Esophagus squamous epithelium (tissue), 5 donors: ENCODE results near the gene TMEM184A. TPM values are rescaled to one million over a fixed set of nuclear protein-coding genes. Genes with fewer than 3 reads are reported as not detected.

Experiments used
- DNase-seq: peaks from one replicate; lab custom pipeline; 2025; lab: John Stamatoyannopoulos, UW
- H3K27ac ChIP-seq, 4 donors: fragments of 200-600 bp; sonication (generic); one replicate each; pipeline ENCODE4 v1.5.1; 2016 to 2019; ENCODE audit warnings: mild to moderate bottlenecking in 1 of 4
- H3K27me3 ChIP-seq, 4 donors: fragments of 200-600 bp; sonication (generic); 1 replicate in 3 of 4; 2 replicates in 1 of 4; pipeline versions ENCODE4 v1.5.1 to v1.6.0; 2017 to 2021; ENCODE audit warnings: antibody characterized with exemption in 1 of 4
- H3K36me3 ChIP-seq, 3 donors: fragments of 200-600 bp; sonication (generic); one replicate each; pipeline ENCODE4 v1.5.1; 2016 to 2019
- H3K4me1 ChIP-seq, 3 donors: fragments of 200-600 bp; sonication (generic); one replicate each; pipeline ENCODE4 v1.5.1; 2017 to 2019
- H3K4me3 ChIP-seq, 4 donors: fragments of 200-600 bp; sonication (generic); 1 replicate in 3 of 4; 2 replicates in 1 of 4; pipeline ENCODE4 v1.5.1; 2016 to 2019; ENCODE audit warnings: mild to moderate bottlenecking in 2 of 4, moderate library complexity in 1 of 4
- H3K9me3 ChIP-seq, 3 donors: fragments of 200-600 bp; sonication (generic); one replicate each; pipeline ENCODE4 v1.5.1; 2016 to 2019
- POLR2A ChIP-seq, 4 donors: fragments of 450-650 bp; IDR thresholded peaks; one replicate each; pipeline ENCODE4 v1.6.1; 2017; ENCODE audit warnings: antibody characterized with exemption in 4 of 4, mild to moderate bottlenecking in 4 of 4, moderate library complexity in 3 of 4
- WGBS, 2 donors: methylation state at CpG; one replicate each; pipeline ENCODE4 v1.1.5; 2018; 5-methylcytosine and 5-hydroxymethylcytosine counted together
- intact Hi-C: fragments of 100-400 bp; cut with DNase I; formaldehyde crosslinking; loops from one replicate; pipeline ENCODE4 v1.15.0; 2022
- total RNA-seq, 4 donors: library from RNA; depleted of rRNA; stranded (reverse); fragments of >200 nt; gene quantifications; one replicate each; pipeline ENCODE4 v1.1.0, GENCODE V29; 2016
- TF ChIP-seq, protein P1 (sequence below), 6 experiments: fragments of 450-650 bp in 4 of 6; fragments of 200-600 bp in 2 of 6; sonication (generic) in 2 of 6; IDR thresholded peaks; one replicate each; pipeline ENCODE4 v1.5.1; 2016 to 2019; ENCODE audit warnings: antibody characterized with exemption in 6 of 6, mild to moderate bottlenecking in 4 of 6, moderate library complexity in 4 of 6
- donor health status: DM: yes; HTN: yes; CAD: no.

Gene TMEM184A
- total RNA-seq, 4 donors from 2014 or later: 56.7 to 204 (median 98.9) TPM

GRCh38 chr7:1579481-1580421, 23.7 kb upstream of the TMEM184A start:
- no peaks in the 10 kb centered on the region for H3K9me3 ChIP-seq
- no peak overlapping the region for H3K4me3 ChIP-seq
- H3K27ac ChIP-seq: no peak overlapping the region
- H3K4me1 ChIP-seq: peaks cover 0 to 16% (median 6%) of the 10 kb centered on the region in 3 donors
- no peak for TF ChIP-seq POLR2A (IDR thresholded peaks at IDR 0.05)
- TF ChIP-seq, protein P1, sequence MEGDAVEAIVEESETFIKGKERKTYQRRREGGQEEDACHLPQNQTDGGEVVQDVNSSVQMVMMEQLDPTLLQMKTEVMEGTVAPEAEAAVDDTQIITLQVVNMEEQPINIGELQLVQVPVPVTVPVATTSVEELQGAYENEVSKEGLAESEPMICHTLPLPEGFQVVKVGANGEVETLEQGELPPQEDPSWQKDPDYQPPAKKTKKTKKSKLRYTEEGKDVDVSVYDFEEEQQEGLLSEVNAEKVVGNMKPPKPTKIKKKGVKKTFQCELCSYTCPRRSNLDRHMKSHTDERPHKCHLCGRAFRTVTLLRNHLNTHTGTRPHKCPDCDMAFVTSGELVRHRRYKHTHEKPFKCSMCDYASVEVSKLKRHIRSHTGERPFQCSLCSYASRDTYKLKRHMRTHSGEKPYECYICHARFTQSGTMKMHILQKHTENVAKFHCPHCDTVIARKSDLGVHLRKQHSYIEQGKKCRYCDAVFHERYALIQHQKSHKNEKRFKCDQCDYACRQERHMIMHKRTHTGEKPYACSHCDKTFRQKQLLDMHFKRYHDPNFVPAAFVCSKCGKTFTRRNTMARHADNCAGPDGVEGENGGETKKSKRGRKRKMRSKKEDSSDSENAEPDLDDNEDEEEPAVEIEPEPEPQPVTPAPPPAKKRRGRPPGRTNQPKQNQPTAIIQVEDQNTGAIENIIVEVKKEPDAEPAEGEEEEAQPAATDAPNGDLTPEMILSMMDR (IDR thresholded peaks at IDR 0.05): peak; percentile 58 to 83 (median 70)
- WGBS, 2 donors: 26 to 29% methylated on average over 12 to 14 of the region's 14 CpGs
- intact Hi-C loops: no loop called here
- no peak for DNase-seq
- H3K36me3 ChIP-seq: no peaks in the 10 kb centered on the region
- no peaks in the 10 kb centered on the region for H3K27me3 ChIP-seq

DNA sequence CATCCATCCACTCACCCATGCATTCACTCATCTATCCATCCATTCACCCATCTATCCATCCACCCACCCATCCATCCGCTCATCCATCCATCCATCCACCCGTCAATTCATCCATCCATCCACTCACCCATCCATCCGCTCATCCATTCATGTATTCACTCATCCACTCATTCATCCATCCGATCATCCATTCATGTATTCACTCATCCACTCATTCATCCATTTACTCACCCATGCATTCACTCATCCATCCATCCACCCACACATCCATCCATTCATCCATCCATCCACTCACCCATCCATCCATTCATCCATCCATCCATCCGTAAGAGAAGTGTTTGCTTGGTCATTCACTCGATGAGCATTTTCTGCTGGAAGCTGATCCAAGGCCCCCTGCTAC, 22.5 kb upstream of the TMEM184A start:
- DNase-seq: no peak
- intact Hi-C loops: no loop called here
- no peak overlapping the region for H3K27ac ChIP-seq
- WGBS, 2 donors: 87 to 88% methylated on average over 6 of the region's 6 CpGs
- peaks cover 0 to 16% (median 6%) of the 10 kb centered on the region in 3 donors for H3K4me1 ChIP-seq
- no peak for TF ChIP-seq POLR2A (IDR thresholded peaks at IDR 0.05)
- TF ChIP-seq, protein P1 (IDR thresholded peaks at IDR 0.05): no peak
- H3K4me3 ChIP-seq: no peak overlapping the region
- H3K27me3 ChIP-seq: no peaks in the 10 kb centered on the region
- no peaks in the 10 kb centered on the region for H3K36me3 ChIP-seq
- no peaks in the 10 kb centered on the region for H3K9me3 ChIP-seq

GRCh38 chr7:1576521-1577253, 20.7 kb upstream of the TMEM184A start:
- WGBS, 2 donors: 73% methylated on average over 13 of the region's 15 CpGs
- intact Hi-C loops: no loop called here
- Histone ChIP-seq H3K27me3 (no peaks in the 10 kb centered on the region), H3K4me1 (peaks cover 0 to 18% (median 6%) of the 10 kb centered on the region in 3 donors), H3K9me3 (no peaks in the 10 kb centered on the region), H3K36me3 (no peaks in the 10 kb centered on the region), H3K4me3 (no peak overlapping the region), H3K27ac (no peak overlapping the region)
- TF ChIP-seq, protein P1 (IDR thresholded peaks at IDR 0.05): no peak
- no peak for TF ChIP-seq POLR2A (IDR thresholded peaks at IDR 0.05)
- DNase-seq: no peak

GRCh38 chr7:1575809-1576208, 19.8 kb upstream of the TMEM184A start:
- H3K27me3 ChIP-seq: no peaks in the 10 kb centered on the region
- TF ChIP-seq, protein P1 (IDR thresholded peaks at IDR 0.05): no peak
- TF ChIP-seq POLR2A (IDR thresholded peaks at IDR 0.05): no peak
- intact Hi-C loops: no loop called here
- DNase-seq: no peak
- no peaks in the 10 kb centered on the region for H3K36me3 ChIP-seq
- H3K4me1 ChIP-seq: peaks cover 3 to 27% (median 15%) of the 10 kb centered on the region in 3 donors
- peak overlapping the region in 3 of 4 donors; percentile 9 to 30 (median 29) for H3K27ac ChIP-seq
- WGBS, 2 donors: 34 to 53% methylated on average over 5 to 6 of the region's 7 CpGs
- no peak overlapping the region for H3K4me3 ChIP-seq
- H3K9me3 ChIP-seq: no peaks in the 10 kb centered on the region
